ENCODE results near the gene SMIM23. TPM values are rescaled to one million over a fixed set of nuclear protein-coding genes. Genes with fewer than 3 reads are reported as not detected.
"Not testable (repeated sequence)": the region's sequence is repeated elsewhere in the genome, so short reads cannot be mapped to it uniquely, and the experiment has no call there.

Gene SMIM23
- total RNA-seq, 1 donor from 2014 or later = not detected

GRCh38 chr5:171773106-171773505 lies 12.5 kb upstream of the SMIM23 start:
- no peak for DNase-seq (ENCODE audit: low read depth in 2 of 2)

- DNase-seq (ENCODE audit: low read depth in 2 of 2) = no peak
These were observed 11.2 kb upstream of the SMIM23 start for GRCh38 chr5:171774418-171774817.

- DNase-seq (ENCODE audit: low read depth in 2 of 2) = no peak
These were observed 9.4 kb upstream of the SMIM23 start for GRCh38 chr5:171776213-171776612.

GRCh38 chr5:171776770-171777759 lies 8.6 kb upstream of the SMIM23 start:
- DNase-seq (ENCODE audit: low read depth in 2 of 2) = no peak

- DNase-seq (ENCODE audit: low read depth in 2 of 2) = not testable (repeated sequence)
These were observed 3.9 kb upstream of the SMIM23 start for GRCh38 chr5:171781744-171782143.

GRCh38 chr5:171782332-171782966 lies 3.2 kb upstream of the SMIM23 start:
- DNase-seq (ENCODE audit: low read depth in 2 of 2) = no peak

- no peak for DNase-seq (ENCODE audit: low read depth in 2 of 2)
These were observed 2.6 kb upstream of the SMIM23 start for GRCh38 chr5:171783051-171783450.

- no peak for DNase-seq (ENCODE audit: low read depth in 2 of 2)
These were observed 3.7 kb downstream of the SMIM23 start for GRCh38 chr5:171789353-171789752.

- DNase-seq (ENCODE audit: low read depth in 2 of 2) = no peak
These were observed 4.8 kb downstream of the SMIM23 start for GRCh38 chr5:171790408-171790807.

GRCh38 chr5:171794470-171794960 lies 8.9 kb downstream of the SMIM23 start:
- no peak for DNase-seq (ENCODE audit: low read depth in 2 of 2)

GRCh38 chr5:171795381-171795780 lies 9.8 kb downstream of the SMIM23 start:
- no peak for DNase-seq (ENCODE audit: low read depth in 2 of 2)

GRCh38 chr5:171796436-171796835 lies 10.8 kb downstream of the SMIM23 start:
- no peak for DNase-seq (ENCODE audit: low read depth in 2 of 2)

GRCh38 chr5:171797543-171797942 lies 11.9 kb downstream of the SMIM23 start:
- DNase-seq (ENCODE audit: low read depth in 2 of 2) = no peak

- DNase-seq (ENCODE audit: low read depth in 2 of 2) = no peak
These were observed 12.8 kb downstream of the SMIM23 start for GRCh38 chr5:171798418-171798817.

GRCh38 chr5:171801839-171802238 lies 16.2 kb downstream of the SMIM23 start:
- DNase-seq (ENCODE audit: low read depth in 2 of 2) = no peak

GRCh38 chr5:171805746-171806145 lies 20.1 kb downstream of the SMIM23 start:
- no peak for DNase-seq (ENCODE audit: low read depth in 2 of 2)

- no peak for DNase-seq (ENCODE audit: low read depth in 2 of 2)
These were observed 21.5 kb downstream of the SMIM23 start for GRCh38 chr5:171806976-171807747.

GRCh38 chr5:171808453-171808852 lies 22.8 kb downstream of the SMIM23 start:
- no peak for DNase-seq (ENCODE audit: low read depth in 2 of 2)

GRCh38 chr5:171808951-171809350 lies 23.3 kb downstream of the SMIM23 start:
- no peak for DNase-seq (ENCODE audit: low read depth in 2 of 2)

GRCh38 chr5:171810227-171810626 lies 24.6 kb downstream of the SMIM23 start:
- no peak for DNase-seq (ENCODE audit: low read depth in 2 of 2)

- no peak for DNase-seq (ENCODE audit: low read depth in 2 of 2)
These were observed 27.7 kb downstream of the SMIM23 start for GRCh38 chr5:171813270-171813669.
